H9 (cell line): ENCODE data around the gene MGMT. TPM values are rescaled to one million over a fixed set of nuclear protein-coding genes. Genes with fewer than 3 reads are reported as not detected.

Source experiments
- DNase-seq: peaks from one replicate; pipeline ENCODE4 v3.0.0-alpha.2; 2017
- H2AFZ ChIP-seq: one replicate; pipeline ENCODE4 v1.6.1; 2013; ENCODE audit warnings: mild to moderate bottlenecking, low read length, control low read depth, moderate library complexity
- H2AK5ac ChIP-seq: 2 replicates; pipeline ENCODE4 v1.6.1; 2013; ENCODE audit warnings: low read length, control low read depth, mixed read lengths; ENCODE audit not compliant: insufficient read length
- H2BK120ac ChIP-seq: one replicate; pipeline ENCODE4 v1.6.1; 2013; ENCODE audit warnings: low read depth, mild to moderate bottlenecking, low read length, control low read depth, inconsistent platforms; ENCODE audit not compliant: poor library complexity, severe bottlenecking
- H2BK12ac ChIP-seq: 2 replicates; pipeline ENCODE4 v1.6.1; 2013; ENCODE audit warnings: low read length, control low read depth, mixed read lengths, low read depth; ENCODE audit not compliant: insufficient read length
- H2BK15ac ChIP-seq: 2 replicates; pipeline ENCODE4 v1.6.1; 2013; ENCODE audit warnings: low read depth, low read length, control low read depth
- H2BK20ac ChIP-seq: one replicate; pipeline ENCODE4 v1.6.1; 2013; ENCODE audit warnings: low read depth, mild to moderate bottlenecking, low read length, control low read depth, inconsistent platforms; ENCODE audit not compliant: poor library complexity, severe bottlenecking
- H2BK5ac ChIP-seq: 2 replicates; pipeline ENCODE4 v1.6.1; 2013; ENCODE audit warnings: low read length, control low read depth, mixed read lengths; ENCODE audit not compliant: insufficient read length
- H3K14ac ChIP-seq: 2 replicates; pipeline ENCODE4 v1.6.1; 2013; ENCODE audit warnings: low read length, control low read depth; ENCODE audit not compliant: insufficient read depth
- H3K18ac ChIP-seq: 2 replicates; pipeline ENCODE4 v1.6.1; 2013; ENCODE audit warnings: low read depth, mild to moderate bottlenecking, mixed read lengths, low read length, control low read depth; ENCODE audit not compliant: insufficient read length
- H3K23ac ChIP-seq: 2 replicates; pipeline ENCODE4 v1.6.1; 2013; ENCODE audit warnings: low read length, control low read depth, mixed read lengths, low read depth; ENCODE audit not compliant: insufficient read length
- H3K23me2 ChIP-seq: 2 replicates; pipeline ENCODE4 v1.6.1; 2013; ENCODE audit warnings: low read depth, mild to moderate bottlenecking, mixed read lengths, low read length, control low read depth; ENCODE audit not compliant: insufficient read length, poor library complexity, severe bottlenecking
- H3K27ac ChIP-seq: 2 replicates; pipeline ENCODE4 v1.5.1; 2013; ENCODE audit warnings: low read length, control low read depth, mixed read lengths, low read depth; ENCODE audit not compliant: insufficient read length
- H3K27me3 ChIP-seq: 2 replicates; pipeline ENCODE4 v1.6.1; 2013; ENCODE audit warnings: low read length, control low read depth, inconsistent platforms; ENCODE audit not compliant: insufficient read depth
- H3K4ac ChIP-seq: 2 replicates; pipeline ENCODE4 v1.6.1; 2013; ENCODE audit warnings: low read depth, mild to moderate bottlenecking, control low read depth, inconsistent platforms, low read length, moderate library complexity
- H3K4me1 ChIP-seq: 2 replicates; pipeline ENCODE4 v1.6.1; 2013; ENCODE audit warnings: low read length, control low read depth, inconsistent platforms; ENCODE audit not compliant: insufficient read depth
- H3K4me2 ChIP-seq: 2 replicates; pipeline ENCODE4 v1.6.1; 2013; ENCODE audit warnings: low read length, control low read depth, mixed read lengths; ENCODE audit not compliant: insufficient read length, insufficient read depth
- H3K56ac ChIP-seq: 2 replicates; pipeline ENCODE4 v1.6.1; 2013; ENCODE audit warnings: low read depth, mild to moderate bottlenecking, mixed read lengths, low read length, control low read depth; ENCODE audit not compliant: insufficient read length
- H3K79me1 ChIP-seq: 2 replicates; pipeline ENCODE4 v1.6.1; 2013; ENCODE audit warnings: low read depth, mild to moderate bottlenecking, moderate library complexity, low read length, control low read depth, inconsistent platforms; ENCODE audit not compliant: insufficient read depth, poor library complexity, severe bottlenecking
- H3K79me2 ChIP-seq: 2 replicates; pipeline ENCODE4 v1.6.1; 2013; ENCODE audit warnings: low read length, control low read depth, inconsistent platforms; ENCODE audit not compliant: insufficient read depth
- H3K9ac ChIP-seq: 2 replicates; pipeline ENCODE4 v1.6.1; 2013; ENCODE audit warnings: low read length, control low read depth, mixed read lengths; ENCODE audit not compliant: insufficient read length; ENCODE audit errors: extremely low read depth
- H3K9me3 ChIP-seq: one replicate; pipeline ENCODE4 v1.6.1; 2013; ENCODE audit warnings: low read depth, low read length, inconsistent platforms; ENCODE audit not compliant: control insufficient read depth
- H3T11ph ChIP-seq: one replicate; pipeline ENCODE4 v1.6.1; 2013; ENCODE audit warnings: mild to moderate bottlenecking, low read length, control low read depth, inconsistent platforms
- H4K20me1 ChIP-seq: one replicate; pipeline ENCODE4 v1.6.1; 2013; ENCODE audit not compliant: control insufficient read depth, insufficient read length, insufficient read depth
- H4K5ac ChIP-seq: 2 replicates; pipeline ENCODE4 v1.6.1; 2013; ENCODE audit warnings: low read depth, mild to moderate bottlenecking, mixed read lengths, low read length, control low read depth; ENCODE audit not compliant: insufficient read length
- H4K8ac ChIP-seq: replicated peaks from 2 replicates; pipeline ENCODE4 v1.6.1; 2013; ENCODE audit warnings: low read length, control low read depth, mixed read lengths, low read depth; ENCODE audit not compliant: insufficient read length
- H4K91ac ChIP-seq: 2 replicates; pipeline ENCODE4 v1.6.1; 2013; ENCODE audit warnings: low read depth, mild to moderate bottlenecking, moderate library complexity, mixed read lengths, low read length, control low read depth; ENCODE audit not compliant: insufficient read length
- H3K27ac Mint-ChIP-seq, 3 experiments: 2 replicates in 2 of 3; 3 replicates in 1 of 3; pipeline ENCODE4 v1.8.0; 2020 to 2021; ENCODE audit warnings: mixed read lengths in 3 of 3, mild to moderate bottlenecking in 1 of 3, moderate library complexity in 1 of 3
- H3K27me3 Mint-ChIP-seq: 2 replicates; pipeline ENCODE4 v1.8.0; 2021; ENCODE audit warnings: low read depth, mild to moderate bottlenecking, moderate library complexity, mixed read lengths
- H3K36me3 Mint-ChIP-seq, 3 experiments: 2 replicates in 2 of 3; 3 replicates in 1 of 3; pipeline ENCODE4 v1.8.0; 2020 to 2021; ENCODE audit warnings: low read depth in 3 of 3, mixed read lengths in 3 of 3; ENCODE audit not compliant: insufficient read depth in 1 of 3
- H3K4me1 Mint-ChIP-seq, 2 experiments: 2 replicates each; pipeline ENCODE4 v1.8.0; 2020; ENCODE audit warnings: mixed read lengths in 2 of 2
- H3K4me3 Mint-ChIP-seq, 2 experiments: 2 replicates in 1 of 2; 3 replicates in 1 of 2; pipeline ENCODE4 v1.8.0; 2020 to 2021; ENCODE audit warnings: mild to moderate bottlenecking in 2 of 2, mixed read lengths in 2 of 2, moderate library complexity in 1 of 2
- H3K9me3 Mint-ChIP-seq, 2 experiments: 2 replicates in 1 of 2; 3 replicates in 1 of 2; pipeline ENCODE4 v1.8.0; 2020; ENCODE audit warnings: mild to moderate bottlenecking in 2 of 2, mixed read lengths in 2 of 2, moderate library complexity in 1 of 2
- CTCF ChIP-seq: fragments of 200-600 bp; sonication (generic); conservative IDR thresholded peaks from 3 replicates; pipeline ENCODE4 v1.8.0; 2021; ENCODE audit warnings: antibody characterized with exemption, mild to moderate bottlenecking
- WGBS: extraction: QIAGEN DNeasy Blood & Tissue Kit; methylation state at CpG from one replicate; pipeline ENCODE4 v1.1.7; 2013; ENCODE audit warnings: missing lambda C conversion rate, low lambda C conversion rate, mixed read lengths; ENCODE audit not compliant: insufficient read length; ENCODE audit errors: extremely low coverage; 5-methylcytosine and 5-hydroxymethylcytosine counted together
- total RNA-seq: library from RNA; stranded (reverse); gene quantifications from 2 replicates; pipeline ENCODE4 v1.2.1, GENCODE V29; 2021

Gene MGMT
- total RNA-seq, 1 experiment from 2014 or later = 18.4 TPM

GRCh38 chr10:129438024-129438423 is 29.0 kb upstream of the MGMT start:
- Mint-ChIP-seq H3K27me3 (peaks cover 8% of the 10 kb centered on the region), H3K4me3 (no peak overlapping the region; a peak in 1 of 5 replicates), H3K9me3 (peaks cover 14 to 17% of the 10 kb centered on the region in 2 experiments), H3K4me1 (peaks cover 35 to 37% of the 10 kb centered on the region in 2 experiments), H3K27ac (peak overlapping the region in 2 of 3 experiments; percentile 25 to 62; a peak in 3 of 7 replicates), H3K36me3 (peaks cover 0 to 18% (median 16%) of the 10 kb centered on the region in 3 experiments)
- Histone ChIP-seq H2BK15ac (no peak overlapping the region), H4K5ac (no peak overlapping the region), H4K20me1 (no peaks in the 10 kb centered on the region), H2AFZ (no peak overlapping the region), H3K14ac (no peak overlapping the region), H3K27me3 (no peaks in the 10 kb centered on the region), H3K9me3 (no peaks in the 10 kb centered on the region), H2BK5ac (no peak overlapping the region), H3K23ac (no peak overlapping the region), H3K9ac (no peak overlapping the region), H2BK12ac (no peak overlapping the region), H2AK5ac (no peak overlapping the region), H4K8ac (no peak overlapping the region), H3K4me1 (peaks cover 8% of the 10 kb centered on the region), H4K91ac (no peak overlapping the region), H3K79me1 (no peaks in the 10 kb centered on the region), H3K27ac (no peak overlapping the region), H2BK120ac (no peak overlapping the region), H3K4ac (no peak overlapping the region), H3K56ac (no peak overlapping the region), H3K4me2 (no peak overlapping the region), H3K18ac (no peak overlapping the region), H3K23me2 (no peaks in the 10 kb centered on the region), H2BK20ac (no peak overlapping the region), H3T11ph (no peak overlapping the region), H3K79me2 (no peaks in the 10 kb centered on the region)
- no peak for DNase-seq
- no CpG with 5 or more reads among the region's 8 CpGs for WGBS
- no peak for TF ChIP-seq CTCF
